Keratinocyte (primary cell): ENCODE data around the gene FAM117A. TPM values are rescaled to one million over a fixed set of nuclear protein-coding genes. Genes with fewer than 3 reads are reported as not detected.

ENCODE experiments used
- DNase-seq: peaks from one replicate; pipeline ENCODE4 v3.0.0-alpha.2; 2011; ENCODE audit warnings: low read depth, missing footprints, low spot score
- FAIRE-seq: peaks from 2 replicates; lab custom pipeline; 2011; peaks lifted over from hg19 to GRCh38; lab: Jason Lieb, UNC
- H2AFZ ChIP-seq: 2 replicates; pipeline ENCODE4 v1.6.0; 2012; ENCODE audit warnings: low read length, control low read depth, inconsistent platforms; ENCODE audit not compliant: control insufficient read depth
- H3K27ac ChIP-seq: 2 replicates; pipeline ENCODE4 v1.5.1; 2011; ENCODE audit warnings: low read length; ENCODE audit not compliant: control insufficient read depth, insufficient read depth
- H3K27me3 ChIP-seq: 3 replicates; pipeline ENCODE4 v1.6.0; 2011; ENCODE audit warnings: low read length; ENCODE audit not compliant: control insufficient read depth, insufficient read depth; ENCODE audit errors: extremely low read depth
- H3K36me3 ChIP-seq, 2 experiments: 2 replicates in 1 of 2; 3 replicates in 1 of 2; pipeline ENCODE4 v1.5.1; 2011; ENCODE audit warnings: low read length in 2 of 2, mild to moderate bottlenecking in 1 of 2; ENCODE audit not compliant: control insufficient read depth in 2 of 2, insufficient read depth in 2 of 2; ENCODE audit errors: extremely low read depth in 1 of 2
- H3K4me1 ChIP-seq: 3 replicates; pipeline ENCODE4 v1.5.1; 2011; ENCODE audit warnings: low read length; ENCODE audit not compliant: control insufficient read depth, insufficient read depth; ENCODE audit errors: extremely low read depth
- H3K4me2 ChIP-seq: 3 replicates; pipeline ENCODE4 v1.6.0; 2011; ENCODE audit warnings: low read depth, low read length; ENCODE audit not compliant: control insufficient read depth, insufficient read depth; ENCODE audit errors: extremely low read depth
- H3K4me3 ChIP-seq, 3 experiments: fragments of 200-600 bp in 1 of 3; sonication (generic) in 1 of 3; 2 replicates in 2 of 3; 3 replicates in 1 of 3; pipeline ENCODE4 v1.5.1; 2011 to 2016; ENCODE audit warnings: low read length in 3 of 3, mild to moderate bottlenecking in 3 of 3, control low read depth in 2 of 3, inconsistent platforms in 1 of 3, low read depth in 1 of 3, mixed read lengths in 1 of 3, mixed run types in 1 of 3, moderate library complexity in 1 of 3; ENCODE audit not compliant: control insufficient read depth in 2 of 3, insufficient read depth in 2 of 3; ENCODE audit errors: extremely low read depth in 1 of 3
- H3K79me2 ChIP-seq: 2 replicates; pipeline ENCODE4 v1.6.0; 2012; ENCODE audit warnings: low read length; ENCODE audit not compliant: control insufficient read depth, insufficient read depth
- H3K9ac ChIP-seq: 3 replicates; pipeline ENCODE4 v1.6.0; 2011; ENCODE audit warnings: low read length; ENCODE audit not compliant: control insufficient read depth, insufficient read depth; ENCODE audit errors: extremely low read depth
- H3K9me1 ChIP-seq: 3 replicates; pipeline ENCODE4 v1.6.0; 2011; ENCODE audit warnings: low read length; ENCODE audit not compliant: control insufficient read depth, insufficient read depth; ENCODE audit errors: extremely low read depth
- H3K9me3 ChIP-seq: 2 replicates; pipeline ENCODE4 v1.5.1; 2012; ENCODE audit warnings: low read depth, low read length; ENCODE audit not compliant: control insufficient read depth
- H4K20me1 ChIP-seq: 3 replicates; pipeline ENCODE4 v1.6.0; 2011; ENCODE audit warnings: low read length; ENCODE audit not compliant: control insufficient read depth, insufficient read depth; ENCODE audit errors: extremely low read depth
- EZH2 ChIP-seq: IDR thresholded peaks from one replicate; pipeline ENCODE4 v1.6.1; 2012; ENCODE audit warnings: inconsistent platforms, mild to moderate bottlenecking, low read length, moderate library complexity
- dilution Hi-C: fragments of 300-500 bp; cut with MboI; formaldehyde crosslinking; loops from one replicate; pipeline ENCODE4 v1.7.0; 2020; ENCODE audit warnings: low sequenced_read_pairs; ENCODE audit not compliant: extremely low pct_ligation_motif_present
- polyA plus RNA-seq, 5 experiments: library from polyadenylated mRNA; depleted of rRNA in 3 of 5; stranded (reverse) in 3 of 5; stranded (forward) in 1 of 5; unstranded in 1 of 5; fragments of >200 nt; gene quantifications; 1 replicate in 1 of 5; 2 replicates in 3 of 5; 3 replicates in 1 of 5; pipeline versions ENCODE4 v1.2.1 to v1.2.3, GENCODE V29; 2011 to 2012; ENCODE audit warnings: missing spikeins in 2 of 5, low read depth in 1 of 5, low replicate concordance in 1 of 5
- TF ChIP-seq, protein P1 (sequence below), 3 experiments: IDR thresholded peaks in 1 of 3; conservative IDR thresholded peaks in 1 of 3; optimal IDR thresholded peaks in 1 of 3; 2 replicates in 2 of 3; 3 replicates in 1 of 3; pipeline versions ENCODE3 to v1.5.1; 2011; ENCODE audit warnings: low read length in 3 of 3, mild to moderate bottlenecking in 3 of 3, moderate library complexity in 2 of 3, control low read depth in 1 of 3, inconsistent platforms in 1 of 3; ENCODE audit not compliant: insufficient read depth in 2 of 3; ENCODE audit errors: extremely low read depth in 1 of 3

The FAM117A gene
- polyA plus RNA-seq, 1 donor (not counting 4 experiments of a cell fraction or from before 2014, with no cell fraction given) = 4.7 TPM

DNA sequence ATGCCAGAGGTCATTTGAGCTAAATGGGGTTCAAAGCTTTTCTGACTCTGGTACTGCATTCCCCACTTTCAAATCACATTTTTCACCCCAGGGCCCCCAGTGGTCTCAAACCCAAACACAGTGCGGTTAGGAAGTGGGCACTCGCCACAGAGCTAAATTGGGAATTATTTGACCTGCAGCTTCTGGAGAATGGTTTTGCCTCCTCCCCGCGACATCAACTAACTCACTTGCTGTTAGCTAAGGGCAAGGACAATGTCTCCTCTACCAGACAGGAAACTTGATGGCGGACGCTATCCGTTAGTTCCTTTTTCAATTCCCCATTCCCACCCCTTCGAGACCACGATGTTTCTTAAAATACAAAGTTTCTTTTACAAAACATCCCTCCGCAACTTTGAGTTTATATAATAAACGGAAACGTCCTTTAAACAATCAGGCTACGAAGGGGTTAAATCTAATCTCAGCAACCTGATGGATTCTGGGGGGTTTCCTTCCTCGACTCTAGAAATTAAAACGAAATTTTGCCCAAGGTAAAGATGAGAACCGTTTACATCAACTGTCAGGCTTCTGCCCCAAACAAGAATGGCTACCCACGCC is 24.1 kb upstream of the FAM117A start:
- H3K9me3 ChIP-seq = no peaks in the 10 kb centered on the region
- H3K27ac ChIP-seq = peak overlapping the region; percentile 99
- peaks cover 7 to 14% of the 10 kb centered on the region in 2 experiments for H3K36me3 ChIP-seq
- H3K4me3 ChIP-seq = peak overlapping the region; percentile 69 to 98 (median 88)
- H2AFZ ChIP-seq = peak overlapping the region; percentile 88
- H3K9me1 ChIP-seq = peaks cover 2% of the 10 kb centered on the region
- dilution Hi-C loops = no loop called here
- no peaks in the 10 kb centered on the region for H3K27me3 ChIP-seq
- peak overlapping the region; percentile 95 for H3K4me2 ChIP-seq
- peak overlapping the region; percentile 100 for H3K9ac ChIP-seq
- DNase-seq (no peak), FAIRE-seq (no peak)
- H3K4me1 ChIP-seq = peaks cover 19% of the 10 kb centered on the region
- peaks cover 15% of the 10 kb centered on the region for H4K20me1 ChIP-seq
- no peak for TF ChIP-seq EZH2
- TF ChIP-seq, protein P1, sequence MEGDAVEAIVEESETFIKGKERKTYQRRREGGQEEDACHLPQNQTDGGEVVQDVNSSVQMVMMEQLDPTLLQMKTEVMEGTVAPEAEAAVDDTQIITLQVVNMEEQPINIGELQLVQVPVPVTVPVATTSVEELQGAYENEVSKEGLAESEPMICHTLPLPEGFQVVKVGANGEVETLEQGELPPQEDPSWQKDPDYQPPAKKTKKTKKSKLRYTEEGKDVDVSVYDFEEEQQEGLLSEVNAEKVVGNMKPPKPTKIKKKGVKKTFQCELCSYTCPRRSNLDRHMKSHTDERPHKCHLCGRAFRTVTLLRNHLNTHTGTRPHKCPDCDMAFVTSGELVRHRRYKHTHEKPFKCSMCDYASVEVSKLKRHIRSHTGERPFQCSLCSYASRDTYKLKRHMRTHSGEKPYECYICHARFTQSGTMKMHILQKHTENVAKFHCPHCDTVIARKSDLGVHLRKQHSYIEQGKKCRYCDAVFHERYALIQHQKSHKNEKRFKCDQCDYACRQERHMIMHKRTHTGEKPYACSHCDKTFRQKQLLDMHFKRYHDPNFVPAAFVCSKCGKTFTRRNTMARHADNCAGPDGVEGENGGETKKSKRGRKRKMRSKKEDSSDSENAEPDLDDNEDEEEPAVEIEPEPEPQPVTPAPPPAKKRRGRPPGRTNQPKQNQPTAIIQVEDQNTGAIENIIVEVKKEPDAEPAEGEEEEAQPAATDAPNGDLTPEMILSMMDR (optimal IDR thresholded peaks at IDR 0.05 in 1 of 3, IDR thresholded peaks at IDR 0.05 in 1 of 3, conservative IDR thresholded peaks at IDR 0.05 in 1 of 3; ENCODE audit: extremely low read depth in 1 of 3, insufficient read depth in 2 of 3, low read length in 3 of 3) = no peak
- H3K79me2 ChIP-seq = peaks cover 37% of the 10 kb centered on the region

- H3K27ac ChIP-seq = no peak overlapping the region
- H2AFZ ChIP-seq = no peak overlapping the region
- no peak overlapping the region for H3K9ac ChIP-seq
- peaks cover 5% of the 10 kb centered on the region for H4K20me1 ChIP-seq
- TF ChIP-seq, protein P1 (optimal IDR thresholded peaks at IDR 0.05 in 1 of 3, IDR thresholded peaks at IDR 0.05 in 1 of 3, conservative IDR thresholded peaks at IDR 0.05 in 1 of 3; ENCODE audit: extremely low read depth in 1 of 3, insufficient read depth in 2 of 3, low read length in 3 of 3) = no peak
- TF ChIP-seq EZH2 = no peak
- peaks cover 0 to 2% of the 10 kb centered on the region in 2 experiments for H3K36me3 ChIP-seq
- H3K9me1 ChIP-seq = no peaks in the 10 kb centered on the region
- dilution Hi-C loops = no loop called here
- no peak overlapping the region for H3K4me3 ChIP-seq
- DNase-seq (no peak), FAIRE-seq (no peak)
- no peaks in the 10 kb centered on the region for H3K9me3 ChIP-seq
- H3K4me1 ChIP-seq = peaks cover 14% of the 10 kb centered on the region
- peaks cover 5% of the 10 kb centered on the region for H3K79me2 ChIP-seq
- no peaks in the 10 kb centered on the region for H3K27me3 ChIP-seq
- H3K4me2 ChIP-seq = no peak overlapping the region
Measured at GRCh38 chr17:49784636-49785035, 20.7 kb upstream of the FAM117A start.
